Measurements from ENCODE around the gene CDX1.

The CDX1 gene

DNA sequence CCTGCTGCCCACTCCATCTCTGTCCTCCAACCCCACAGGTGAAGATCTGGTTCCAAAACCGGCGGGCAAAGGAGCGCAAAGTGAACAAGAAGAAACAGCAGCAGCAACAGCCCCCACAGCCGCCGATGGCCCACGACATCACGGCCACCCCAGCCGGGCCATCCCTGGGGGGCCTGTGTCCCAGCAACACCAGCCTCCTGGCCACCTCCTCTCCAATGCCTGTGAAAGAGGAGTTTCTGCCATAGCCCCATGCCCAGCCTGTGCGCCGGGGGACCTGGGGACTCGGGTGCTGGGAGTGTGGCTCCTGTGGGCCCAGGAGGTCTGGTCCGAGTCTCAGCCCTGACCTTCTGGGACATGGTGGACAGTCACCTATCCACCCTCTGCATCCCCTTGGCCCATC is 16.9 kb downstream of the CDX1 start:
- no peak for DNase-seq (ENCODE audit: low read depth in 2 of 2)

DNA sequence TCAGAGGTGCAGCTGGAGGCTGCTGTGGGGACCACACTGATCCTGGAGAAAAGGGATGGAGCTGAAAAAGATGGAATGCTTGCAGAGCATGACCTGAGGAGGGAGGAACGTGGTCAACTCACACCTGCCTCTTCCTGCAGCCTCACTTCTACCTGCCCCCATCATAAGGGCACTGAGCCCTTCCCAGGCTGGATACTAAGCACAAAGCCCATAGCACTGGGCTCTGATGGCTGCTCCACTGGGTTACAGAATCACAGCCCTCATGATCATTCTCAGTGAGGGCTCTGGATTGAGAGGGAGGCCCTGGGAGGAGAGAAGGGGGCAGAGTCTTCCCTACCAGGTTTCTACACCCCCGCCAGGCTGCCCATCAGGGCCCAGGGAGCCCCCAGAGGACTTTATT is 17.4 kb downstream of the CDX1 start:
- DNase-seq (ENCODE audit: low read depth in 2 of 2) = no peak

DNA sequence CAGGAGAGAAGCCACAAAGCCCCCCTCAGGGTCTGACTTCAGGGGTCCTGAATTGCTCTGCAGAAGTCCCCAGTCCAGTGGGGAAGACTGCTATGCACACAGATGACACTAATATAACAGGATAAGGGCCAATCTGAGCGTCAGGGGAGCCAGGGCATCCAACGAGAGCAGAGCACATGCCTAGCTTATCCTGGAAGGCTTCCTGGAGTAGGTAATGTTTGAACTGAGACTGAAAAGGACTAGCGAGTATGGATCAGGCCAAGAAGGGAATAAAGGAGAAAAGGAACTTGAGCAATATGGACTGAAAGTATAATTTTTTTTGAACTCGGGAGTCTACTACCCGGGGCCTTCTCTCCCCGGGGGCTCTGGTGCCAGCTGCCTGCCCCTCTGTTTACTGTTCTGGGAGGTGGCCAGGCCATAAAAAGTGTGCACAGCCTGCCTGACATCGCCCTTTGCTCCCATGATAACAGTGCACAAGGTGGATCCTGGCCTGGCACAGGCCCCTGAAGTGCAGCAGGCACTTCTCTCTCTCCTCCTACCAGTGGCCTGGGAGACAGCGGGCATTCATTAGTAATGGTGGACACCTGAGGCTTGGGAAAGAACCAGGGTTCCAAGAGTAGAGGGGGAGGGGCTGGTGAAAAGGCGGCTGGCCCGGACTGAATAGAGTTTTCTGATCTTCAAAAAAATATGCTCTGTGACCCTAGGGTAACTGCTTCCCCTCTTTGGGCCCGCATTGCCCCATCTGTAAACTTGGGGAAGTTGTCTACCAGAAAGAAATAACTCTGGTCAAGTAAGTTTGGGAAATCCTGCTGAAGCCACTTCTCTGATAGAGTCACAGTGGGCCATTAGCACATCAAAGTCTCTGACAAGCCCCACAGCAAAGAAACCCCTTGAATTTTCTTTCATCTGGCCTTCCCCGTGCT is 18.7 kb downstream of the CDX1 start:
- DNase-seq (ENCODE audit: low read depth in 2 of 2) = no peak

DNA sequence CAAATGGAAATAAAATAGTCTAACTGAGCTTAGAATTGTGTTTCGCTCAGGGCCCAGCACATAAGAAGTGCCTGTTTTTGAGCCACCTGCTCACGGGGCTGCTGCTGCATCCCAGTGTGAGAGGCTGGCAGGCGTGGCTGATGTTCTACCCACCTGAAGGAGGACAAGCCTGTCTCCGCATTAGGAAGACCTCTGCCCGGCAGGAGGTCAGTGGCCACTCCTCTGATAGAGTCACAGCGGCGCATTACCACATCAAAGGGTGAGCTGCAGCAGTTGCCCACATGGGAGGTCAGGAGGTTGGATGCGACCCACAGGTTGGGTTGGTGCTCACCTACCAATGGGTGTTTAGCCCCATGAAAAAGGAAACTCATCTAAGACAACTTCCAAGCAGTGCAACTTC is 19.6 kb downstream of the CDX1 start:
- DNase-seq (ENCODE audit: low read depth in 2 of 2) = no peak

DNA sequence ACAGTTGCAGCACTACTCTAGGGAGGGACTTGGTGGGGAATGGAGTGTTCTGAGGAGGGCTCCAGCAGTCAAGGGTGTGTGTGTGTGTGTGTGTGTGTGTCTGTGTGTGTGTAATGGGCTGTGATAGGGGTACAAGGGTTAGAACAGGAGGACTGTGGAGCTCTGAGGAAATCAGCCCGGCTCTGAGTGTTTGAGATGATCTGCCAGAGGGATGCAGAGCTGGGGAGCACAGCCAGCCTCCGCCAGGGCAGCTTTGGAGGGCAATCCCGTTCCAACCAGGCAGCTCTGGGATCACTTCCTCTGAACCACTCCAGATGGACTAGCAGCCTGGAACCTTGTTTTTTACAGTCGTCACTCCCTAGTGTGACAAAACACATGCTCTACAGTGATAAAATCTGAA is 20.3 kb downstream of the CDX1 start:
- no peak for DNase-seq (ENCODE audit: low read depth in 2 of 2)

DNA sequence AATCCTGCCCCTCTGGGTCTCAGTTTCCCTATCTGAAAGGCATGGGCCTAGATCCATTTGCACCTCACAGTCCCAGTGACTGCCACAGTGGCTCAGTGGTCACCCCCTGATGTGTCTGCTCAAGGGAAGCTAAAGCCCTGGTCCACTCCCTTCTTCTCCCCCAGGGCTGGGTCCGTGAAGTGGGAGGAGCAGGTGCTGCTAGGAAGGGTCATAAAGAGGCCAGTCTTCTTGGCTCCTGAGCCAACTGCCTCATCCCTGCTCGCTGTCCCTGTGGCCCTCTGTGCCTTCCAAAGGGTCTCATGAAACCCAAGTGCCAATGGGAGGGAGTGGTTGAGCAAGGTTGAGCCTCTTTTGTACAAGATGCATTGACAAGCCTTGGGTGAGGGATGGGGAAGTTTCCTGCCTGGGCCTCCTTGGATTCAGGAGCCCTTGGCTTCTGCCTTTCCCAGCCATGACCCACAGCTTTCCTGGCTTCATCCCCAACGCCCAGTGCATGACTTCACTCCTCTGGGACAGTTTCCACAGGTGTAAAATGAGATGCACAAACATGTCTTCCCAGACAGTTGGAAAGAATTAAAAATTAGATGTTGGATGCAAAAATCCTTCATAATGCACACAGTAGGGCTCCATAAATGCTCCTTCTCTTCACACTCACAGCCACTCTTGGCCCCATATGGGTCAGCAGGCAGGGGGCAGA is 21.7 kb downstream of the CDX1 start:
- DNase-seq (ENCODE audit: low read depth in 2 of 2) = no peak

DNA sequence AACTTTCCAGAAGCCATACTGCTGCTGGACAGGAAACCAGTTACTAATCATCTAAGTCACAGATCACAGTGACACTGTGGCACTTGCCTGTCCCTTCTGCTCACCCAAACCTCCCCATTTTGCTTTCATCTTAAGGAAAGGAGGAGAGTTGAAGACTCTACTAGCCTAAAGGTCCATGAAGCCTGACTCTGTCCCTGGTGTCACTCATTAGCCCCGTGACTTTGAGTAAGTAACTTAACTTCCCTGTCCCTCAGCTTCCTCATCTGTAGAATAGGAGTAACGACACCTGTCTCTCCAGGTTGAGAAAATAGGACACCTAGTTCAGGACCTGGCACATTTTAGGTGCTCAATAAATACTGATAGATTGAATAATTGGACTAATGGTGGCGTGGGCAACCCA is 22.7 kb downstream of the CDX1 start:
- no peak for DNase-seq (ENCODE audit: low read depth in 2 of 2)

DNA sequence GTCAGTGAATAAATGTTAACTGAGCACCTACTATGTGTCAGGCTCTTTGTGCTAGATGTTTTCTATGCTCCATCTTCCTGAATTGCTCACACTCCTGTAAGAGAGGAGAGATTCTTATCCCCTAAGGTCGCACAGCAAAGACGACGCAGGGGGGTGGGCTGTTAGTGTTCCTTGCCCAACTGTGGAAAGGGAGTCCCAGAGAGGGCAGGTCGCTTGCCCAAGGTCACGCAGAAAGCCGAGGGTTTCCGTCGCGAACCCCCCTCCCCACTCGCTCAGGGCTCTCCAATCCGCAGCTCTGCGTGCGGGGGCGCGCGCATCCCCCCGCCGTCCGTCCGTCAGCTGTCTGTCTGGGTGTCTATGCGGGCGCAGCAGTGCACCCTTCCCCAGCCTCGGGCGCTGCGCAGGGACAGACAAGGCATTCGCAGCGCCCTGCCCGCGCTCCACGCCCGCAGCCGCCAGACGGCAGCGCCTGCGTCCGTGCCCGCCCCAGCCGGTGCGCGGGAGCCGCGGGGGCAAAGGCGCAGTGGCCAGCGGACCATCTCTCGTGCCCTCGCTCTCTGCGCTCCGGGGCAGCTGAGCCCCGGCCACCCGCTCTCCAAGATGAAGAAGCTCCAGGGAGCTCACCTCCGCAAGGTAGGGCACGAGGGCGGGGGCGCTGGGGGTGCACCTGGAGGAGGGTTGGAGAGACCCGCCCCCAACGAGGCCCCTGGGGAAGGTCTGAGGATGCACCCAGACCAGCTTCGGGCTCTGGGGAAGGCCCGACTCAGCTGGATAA is 23.3 kb downstream of the CDX1 start, which contains the start of gene SLC6A7:
SLC6A7 (plus strand) TSS at position 335 of the 775 bp plus-strand sequence; CDS start at position 601, 266 bp downstream.
- DNase-seq (ENCODE audit: low read depth in 2 of 2) = no peak

DNA sequence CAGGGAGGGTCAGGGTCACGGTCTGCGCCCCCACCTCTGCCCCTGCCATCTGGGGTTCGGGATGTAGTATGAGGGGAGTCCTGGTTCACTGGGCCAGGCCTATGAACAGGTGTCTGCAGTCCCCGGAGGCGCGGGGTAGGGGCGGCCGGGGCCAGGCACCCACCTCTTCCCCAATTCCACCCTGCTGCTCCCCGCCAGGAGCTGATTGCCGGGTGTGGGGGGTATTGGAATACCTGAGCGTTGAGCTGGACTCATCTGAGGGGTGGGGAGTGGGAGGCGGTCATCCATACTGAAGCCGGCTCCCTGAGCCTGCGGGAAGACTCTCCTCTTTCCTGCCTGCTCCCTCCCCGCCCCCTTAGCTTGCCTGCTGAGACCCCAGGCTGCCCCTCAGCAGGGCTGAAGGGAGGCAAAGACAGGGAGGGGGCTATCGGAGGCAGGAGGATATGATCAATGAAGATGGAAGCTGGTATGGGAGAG is 24.0 kb downstream of the CDX1 start:
- no peak for DNase-seq (ENCODE audit: low read depth in 2 of 2)

DNA sequence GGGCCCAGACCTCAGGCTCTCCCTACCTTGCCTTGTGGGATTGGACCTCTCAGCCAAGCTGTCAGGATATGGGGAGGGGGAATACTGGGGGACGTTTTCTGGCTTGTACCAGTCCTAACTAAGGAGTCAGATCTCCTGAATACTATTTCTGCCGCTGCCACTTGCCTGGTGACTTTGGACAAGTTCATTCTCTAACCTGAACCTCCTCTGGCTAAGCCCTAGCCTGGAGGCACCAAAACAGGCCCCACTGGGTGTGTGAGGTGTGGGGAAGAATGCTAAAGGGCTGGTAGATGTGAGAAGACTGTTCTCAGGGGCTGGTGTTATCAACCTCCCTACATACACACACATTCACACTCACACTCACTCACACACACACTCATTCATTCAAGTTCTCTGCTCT is 24.4 kb downstream of the CDX1 start:
- no peak for DNase-seq (ENCODE audit: low read depth in 2 of 2)

DNA sequence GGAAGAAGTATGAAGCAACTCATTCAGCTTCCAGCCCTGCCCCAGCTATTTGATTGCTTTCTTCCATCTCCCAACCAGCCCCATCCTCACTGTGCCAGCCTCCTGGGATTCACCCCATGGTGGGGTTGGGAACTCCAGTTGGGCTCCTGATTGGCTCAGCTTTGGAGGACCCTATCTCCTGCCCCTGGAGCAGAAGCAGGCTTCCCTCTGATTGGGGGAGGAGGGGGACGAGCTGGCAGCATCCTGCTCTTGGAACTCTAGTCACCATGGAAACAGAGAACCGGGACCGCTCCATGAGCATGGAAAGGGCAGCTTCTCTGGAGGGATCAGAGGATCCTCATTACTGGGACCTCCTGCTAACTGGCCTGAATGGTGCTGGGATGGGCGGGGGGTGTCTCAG is 25.9 kb downstream of the CDX1 start:
- no peak for DNase-seq (ENCODE audit: low read depth in 2 of 2)

DNA sequence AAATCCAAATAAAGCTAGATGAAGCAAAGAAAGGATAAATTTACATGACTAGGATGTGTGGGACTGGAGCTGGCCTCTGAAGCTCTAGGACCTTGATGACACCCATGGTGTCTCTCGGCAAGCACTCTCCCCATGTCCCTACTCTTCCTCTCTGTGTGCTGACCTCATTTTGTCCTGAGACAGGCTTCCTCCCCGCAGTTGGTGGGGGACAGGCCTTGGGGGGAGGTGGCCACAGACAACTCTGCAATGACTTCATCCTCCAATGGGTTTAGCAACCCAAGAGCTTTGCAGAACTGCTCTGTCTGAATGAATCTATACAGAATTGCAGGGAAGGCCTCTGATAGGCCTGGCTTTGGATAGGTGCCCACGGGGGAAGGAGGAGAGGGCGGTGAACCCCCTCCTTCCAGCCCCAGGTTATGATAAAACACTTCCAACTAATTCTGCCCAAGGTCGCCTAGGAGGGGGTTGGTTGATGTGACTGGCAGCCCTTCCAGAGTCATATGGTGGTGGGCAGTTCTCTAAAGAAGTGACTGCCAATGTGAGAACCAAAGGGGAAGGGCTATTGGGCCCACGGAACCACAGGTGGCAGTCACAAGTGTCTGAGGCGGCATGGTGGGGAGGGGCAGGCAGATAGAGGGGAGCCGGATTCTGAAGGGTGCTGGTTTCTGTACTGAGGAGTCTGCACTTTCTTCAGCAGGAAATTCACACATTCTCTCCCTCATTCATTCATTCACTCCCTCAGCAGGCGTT is 29.3 kb downstream of the CDX1 start:
- no peak for DNase-seq (ENCODE audit: low read depth in 2 of 2)

DNA sequence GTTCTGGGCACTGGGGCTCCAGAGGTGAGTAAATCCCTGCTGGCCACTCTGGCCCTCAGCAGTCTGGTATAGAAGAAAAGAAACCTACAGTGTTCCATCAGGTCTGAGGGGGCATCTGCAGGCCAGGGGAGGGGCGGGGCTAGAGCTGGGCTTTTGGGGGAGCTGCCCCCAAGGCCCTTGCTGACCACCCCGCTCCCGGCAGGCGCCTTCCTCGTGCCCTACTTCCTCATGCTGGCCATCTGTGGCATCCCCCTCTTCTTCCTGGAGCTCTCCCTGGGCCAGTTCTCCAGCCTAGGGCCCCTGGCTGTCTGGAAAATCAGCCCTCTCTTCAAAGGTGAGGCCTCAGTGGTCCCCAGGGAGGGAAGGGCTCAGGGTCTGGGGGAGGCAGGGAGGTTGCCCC is 29.9 kb downstream of the CDX1 start:
- no peak for DNase-seq (ENCODE audit: low read depth in 2 of 2)

DNA sequence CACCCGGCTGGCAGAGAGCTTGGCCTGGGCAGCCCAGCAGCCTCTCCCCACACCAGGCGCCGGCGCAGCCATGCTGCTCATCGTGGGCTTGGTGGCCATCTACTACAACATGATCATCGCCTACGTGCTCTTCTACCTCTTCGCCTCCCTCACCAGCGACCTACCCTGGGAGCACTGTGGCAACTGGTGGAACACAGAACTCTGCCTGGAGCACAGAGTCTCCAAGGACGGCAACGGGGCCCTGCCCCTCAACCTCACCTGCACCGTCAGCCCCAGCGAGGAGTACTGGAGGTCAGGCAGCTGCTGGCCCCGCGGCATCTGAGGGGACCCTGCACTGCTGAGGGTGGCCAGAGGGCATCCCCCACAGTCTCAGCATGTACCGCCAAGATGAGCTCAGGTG is 30.4 kb downstream of the CDX1 start:
- no peak for DNase-seq (ENCODE audit: low read depth in 2 of 2)

DNA sequence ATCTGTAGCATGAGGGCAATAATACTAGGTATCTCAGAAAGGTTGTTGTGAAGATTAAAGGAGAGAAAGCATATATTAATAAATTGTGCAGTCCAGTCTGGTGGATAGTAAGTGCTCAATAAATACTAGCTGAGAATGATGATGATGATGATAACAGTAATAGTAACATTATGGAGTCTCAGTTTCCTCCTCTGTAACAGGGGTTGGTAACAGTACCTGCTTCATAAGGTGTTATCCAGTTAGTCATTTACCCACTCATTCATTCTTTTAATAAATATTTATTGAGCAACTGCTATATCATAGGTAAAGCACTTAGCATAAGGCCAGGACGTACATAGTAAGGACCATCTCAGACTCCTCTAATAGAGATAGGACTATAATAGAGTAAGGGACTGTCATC is 30.9 kb downstream of the CDX1 start:
- DNase-seq (ENCODE audit: low read depth in 2 of 2) = no peak

DNA sequence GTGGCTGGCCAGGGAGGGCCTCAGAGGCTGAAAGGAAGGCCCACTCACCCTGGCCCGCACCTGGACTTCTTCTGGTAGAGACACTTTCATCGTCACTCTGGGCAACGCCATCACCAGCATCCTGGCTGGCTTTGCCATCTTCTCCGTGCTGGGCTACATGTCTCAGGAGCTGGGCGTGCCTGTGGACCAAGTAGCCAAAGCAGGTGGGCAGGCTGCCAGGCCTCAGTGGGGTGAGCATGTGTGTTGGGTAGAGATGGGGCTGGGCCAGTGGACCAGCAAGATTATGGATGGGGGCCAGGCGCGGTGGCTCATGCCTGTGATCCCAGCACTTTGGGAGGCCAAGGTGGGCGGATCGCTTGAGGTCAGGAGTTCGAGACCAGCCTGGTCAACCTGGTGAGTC is 35.9 kb downstream of the CDX1 start:
- DNase-seq (ENCODE audit: low read depth in 2 of 2) = no peak

DNA sequence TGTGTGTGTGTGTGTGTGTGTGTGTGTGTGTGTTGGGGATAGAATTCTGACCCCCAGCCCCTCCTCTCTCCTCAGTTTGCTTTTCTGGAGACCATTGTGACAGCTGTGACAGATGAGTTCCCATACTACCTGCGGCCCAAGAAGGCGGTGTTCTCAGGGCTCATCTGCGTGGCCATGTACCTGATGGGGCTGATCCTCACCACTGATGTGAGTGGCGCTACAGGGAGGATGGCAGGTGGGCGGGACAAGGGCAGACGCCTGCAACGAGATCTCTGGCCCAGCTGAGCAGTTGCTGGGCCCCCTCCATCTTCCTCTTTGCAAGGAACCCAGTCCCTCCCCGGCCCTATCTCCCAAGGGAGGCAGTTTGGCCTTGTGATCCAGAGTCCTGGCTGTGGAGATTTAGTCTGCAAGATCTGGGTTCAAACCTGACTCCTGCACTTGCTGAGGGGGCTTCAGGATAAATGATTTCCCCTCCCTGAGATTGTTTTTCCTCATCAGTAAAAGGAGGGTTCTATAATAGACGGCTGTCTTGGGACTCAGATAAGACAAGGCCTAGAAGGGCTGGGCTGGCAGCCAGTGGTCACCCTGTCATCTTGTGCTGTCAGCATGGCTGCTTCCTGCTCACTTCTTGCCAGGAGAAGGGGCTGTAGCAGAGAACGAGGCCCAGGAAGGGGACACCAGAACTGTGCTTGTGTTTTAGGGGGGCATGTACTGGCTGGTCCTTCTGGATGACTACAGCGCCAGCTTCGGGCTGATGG is 37.4 kb downstream of the CDX1 start:
- DNase-seq (ENCODE audit: low read depth in 2 of 2) = no peak

DNA sequence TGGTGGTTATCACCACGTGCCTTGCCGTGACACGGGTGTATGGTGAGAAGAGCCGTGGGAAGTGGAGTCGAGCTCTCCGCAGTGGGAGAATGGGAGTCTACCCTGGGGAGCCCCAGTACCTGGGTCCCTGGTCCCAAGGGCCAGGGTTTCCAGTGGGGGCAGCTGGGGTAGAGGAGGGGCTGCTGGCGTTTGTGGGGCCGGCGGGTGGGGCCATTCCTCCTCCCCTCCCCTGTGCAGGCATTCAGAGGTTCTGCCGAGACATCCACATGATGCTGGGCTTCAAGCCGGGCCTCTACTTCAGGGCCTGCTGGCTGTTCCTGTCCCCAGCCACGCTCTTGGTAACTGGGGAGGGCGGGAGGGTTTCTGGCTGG is 38.0 kb downstream of the CDX1 start:
- DNase-seq (ENCODE audit: low read depth in 2 of 2) = no peak

DNA sequence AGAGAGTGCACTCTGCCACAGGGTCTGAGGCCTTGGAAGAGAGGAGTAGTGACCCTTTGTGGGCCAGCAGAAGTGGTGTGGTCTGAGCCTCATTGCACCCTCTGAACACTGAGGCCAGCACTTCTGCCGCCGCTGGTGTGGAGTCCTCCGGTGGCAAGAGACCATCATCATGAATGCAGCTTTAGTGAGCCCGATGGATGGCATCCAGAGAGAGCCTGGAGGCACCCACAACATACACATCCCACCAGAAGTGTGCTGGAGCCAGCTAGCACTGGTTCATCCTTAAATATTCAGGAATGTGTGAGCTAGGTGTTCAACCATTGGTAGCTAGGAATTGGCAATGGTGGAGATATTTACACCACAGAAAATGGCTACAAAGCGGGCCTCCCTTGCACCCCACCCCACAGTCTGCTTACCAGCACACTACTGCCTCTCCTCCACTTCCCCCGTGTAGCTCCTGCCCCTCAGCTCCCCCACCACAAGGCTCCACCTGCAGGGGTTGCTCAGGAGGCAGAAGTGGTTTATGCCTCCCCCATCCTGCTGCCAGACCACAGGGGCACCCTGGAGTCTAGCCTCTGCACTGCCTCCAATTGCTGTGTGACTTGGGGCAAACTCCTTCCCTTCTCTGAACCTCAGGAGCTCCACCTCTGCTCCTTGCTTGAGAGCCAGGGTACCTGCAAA is 39.7 kb downstream of the CDX1 start:
- DNase-seq (ENCODE audit: low read depth in 2 of 2) = no peak

DNA sequence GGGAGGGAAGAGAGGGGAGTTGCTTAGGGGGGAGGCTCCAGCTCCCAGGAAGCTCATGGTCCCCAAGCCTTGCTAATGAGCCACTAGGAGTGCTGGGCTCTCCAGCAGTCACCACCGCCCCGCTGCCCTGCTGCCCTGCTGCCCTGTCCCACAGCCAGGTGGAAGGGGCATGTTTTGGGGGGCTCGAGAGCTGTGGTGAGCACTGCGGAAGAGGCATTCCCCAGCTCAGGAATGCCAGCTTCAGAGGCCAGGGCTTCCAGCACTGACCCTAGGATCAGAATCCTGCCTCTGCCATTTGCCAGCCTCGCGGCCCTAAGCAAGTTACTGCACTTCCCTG is 40.2 kb downstream of the CDX1 start:
- DNase-seq (ENCODE audit: low read depth in 2 of 2) = no peak

All from stimulated activated CD8-positive, alpha-beta memory T cell treated with anti-CD3 and anti-CD28 coated beads, Interleukin-15, amount 100 ng/mL, for 4 hours (primary cell).